Thoracic aorta (tissue), 2 donors: ENCODE data around the gene FRMPD2. TPM values are rescaled to one million over a fixed set of nuclear protein-coding genes. Genes with fewer than 3 reads are reported as not detected.

Source experiments
- ATAC-seq: fragments of 150-250 bp; one replicate; pipeline ENCODE4 v1.8.0; 2017; ENCODE audit warnings: low read depth; ENCODE audit not compliant: insufficient number of reproducible peaks, low FRiP score
- DNase-seq: peaks from one replicate; pipeline ENCODE4 v3.0.0-alpha.2; 2020; ENCODE audit warnings: low spot score
- H3K27ac ChIP-seq, 2 donors: fragments of 200-600 bp; sonication (generic); 1 replicate in 1 of 2; 2 replicates in 1 of 2; pipeline ENCODE4 v1.5.1; 2016; ENCODE audit warnings: mild to moderate bottlenecking in 2 of 2, moderate library complexity in 2 of 2
- H3K27me3 ChIP-seq: fragments of 200-600 bp; sonication (generic); replicated peaks from 2 replicates; pipeline ENCODE4 v1.6.0; 2016; ENCODE audit warnings: mild to moderate bottlenecking; ENCODE audit not compliant: insufficient read depth
- H3K36me3 ChIP-seq: fragments of 200-600 bp; sonication (generic); one replicate; pipeline ENCODE4 v1.5.1; 2016
- H3K4me1 ChIP-seq, 2 donors: fragments of 200-600 bp; sonication (generic); 1 replicate in 1 of 2; 2 replicates in 1 of 2; pipeline versions ENCODE4 v1.5.1 to v1.6.0; 2016; ENCODE audit warnings: low read depth in 2 of 2, mild to moderate bottlenecking in 1 of 2; ENCODE audit not compliant: control insufficient read depth in 1 of 2
- H3K4me3 ChIP-seq: fragments of 200-600 bp; sonication (generic); 2 replicates; pipeline ENCODE4 v1.5.1; 2016; ENCODE audit warnings: mild to moderate bottlenecking
- H3K9me3 ChIP-seq: fragments of 200-600 bp; sonication (generic); 2 replicates; pipeline ENCODE4 v1.5.1; 2016
- total RNA-seq, 2 donors: library from RNA; depleted of rRNA; stranded (reverse); fragments of >200 nt; gene quantifications; one replicate each; pipeline versions ENCODE4 v1.1.0 to v1.2.3, GENCODE V29; 2016
- TF ChIP-seq, protein P1 (sequence below): fragments of 200-600 bp; sonication (generic); IDR thresholded peaks from one replicate; pipeline ENCODE4 v1.5.1; 2019; ENCODE audit warnings: antibody characterized with exemption

Gene FRMPD2
- total RNA-seq, 2 donors from 2014 or later = not detected

DNA sequence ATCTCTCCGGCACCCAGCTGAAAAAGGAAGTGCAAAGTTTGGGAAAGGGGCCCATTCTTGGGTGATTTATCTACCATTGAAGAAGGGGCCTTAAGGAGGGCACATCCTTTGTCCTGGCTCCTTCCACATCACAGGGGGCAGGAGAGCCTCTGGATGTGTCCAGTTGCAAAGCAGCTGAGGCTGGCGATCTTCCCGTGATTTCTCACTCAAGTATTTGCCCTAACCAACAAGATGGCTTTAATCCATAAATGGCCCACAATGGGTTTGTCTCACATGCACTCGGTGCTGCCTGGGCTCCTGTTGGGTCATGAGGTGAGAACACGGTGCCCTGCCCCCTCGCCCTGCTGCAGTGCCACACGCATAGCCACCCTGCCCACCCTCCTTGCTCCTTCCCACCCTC, 14.2 kb upstream of the FRMPD2 start:
- no peak overlapping the region for H3K27ac ChIP-seq
- ATAC-seq = no peak
- H3K4me3 ChIP-seq = no peak overlapping the region
- TF ChIP-seq, protein P1, sequence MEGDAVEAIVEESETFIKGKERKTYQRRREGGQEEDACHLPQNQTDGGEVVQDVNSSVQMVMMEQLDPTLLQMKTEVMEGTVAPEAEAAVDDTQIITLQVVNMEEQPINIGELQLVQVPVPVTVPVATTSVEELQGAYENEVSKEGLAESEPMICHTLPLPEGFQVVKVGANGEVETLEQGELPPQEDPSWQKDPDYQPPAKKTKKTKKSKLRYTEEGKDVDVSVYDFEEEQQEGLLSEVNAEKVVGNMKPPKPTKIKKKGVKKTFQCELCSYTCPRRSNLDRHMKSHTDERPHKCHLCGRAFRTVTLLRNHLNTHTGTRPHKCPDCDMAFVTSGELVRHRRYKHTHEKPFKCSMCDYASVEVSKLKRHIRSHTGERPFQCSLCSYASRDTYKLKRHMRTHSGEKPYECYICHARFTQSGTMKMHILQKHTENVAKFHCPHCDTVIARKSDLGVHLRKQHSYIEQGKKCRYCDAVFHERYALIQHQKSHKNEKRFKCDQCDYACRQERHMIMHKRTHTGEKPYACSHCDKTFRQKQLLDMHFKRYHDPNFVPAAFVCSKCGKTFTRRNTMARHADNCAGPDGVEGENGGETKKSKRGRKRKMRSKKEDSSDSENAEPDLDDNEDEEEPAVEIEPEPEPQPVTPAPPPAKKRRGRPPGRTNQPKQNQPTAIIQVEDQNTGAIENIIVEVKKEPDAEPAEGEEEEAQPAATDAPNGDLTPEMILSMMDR = no peak
- H3K9me3 ChIP-seq = no peaks in the 10 kb centered on the region
- no peaks in the 10 kb centered on the region for H3K36me3 ChIP-seq
- H3K4me1 ChIP-seq = no peaks in the 10 kb centered on the region
- H3K27me3 ChIP-seq = no peaks in the 10 kb centered on the region
- DNase-seq = no peak

DNA sequence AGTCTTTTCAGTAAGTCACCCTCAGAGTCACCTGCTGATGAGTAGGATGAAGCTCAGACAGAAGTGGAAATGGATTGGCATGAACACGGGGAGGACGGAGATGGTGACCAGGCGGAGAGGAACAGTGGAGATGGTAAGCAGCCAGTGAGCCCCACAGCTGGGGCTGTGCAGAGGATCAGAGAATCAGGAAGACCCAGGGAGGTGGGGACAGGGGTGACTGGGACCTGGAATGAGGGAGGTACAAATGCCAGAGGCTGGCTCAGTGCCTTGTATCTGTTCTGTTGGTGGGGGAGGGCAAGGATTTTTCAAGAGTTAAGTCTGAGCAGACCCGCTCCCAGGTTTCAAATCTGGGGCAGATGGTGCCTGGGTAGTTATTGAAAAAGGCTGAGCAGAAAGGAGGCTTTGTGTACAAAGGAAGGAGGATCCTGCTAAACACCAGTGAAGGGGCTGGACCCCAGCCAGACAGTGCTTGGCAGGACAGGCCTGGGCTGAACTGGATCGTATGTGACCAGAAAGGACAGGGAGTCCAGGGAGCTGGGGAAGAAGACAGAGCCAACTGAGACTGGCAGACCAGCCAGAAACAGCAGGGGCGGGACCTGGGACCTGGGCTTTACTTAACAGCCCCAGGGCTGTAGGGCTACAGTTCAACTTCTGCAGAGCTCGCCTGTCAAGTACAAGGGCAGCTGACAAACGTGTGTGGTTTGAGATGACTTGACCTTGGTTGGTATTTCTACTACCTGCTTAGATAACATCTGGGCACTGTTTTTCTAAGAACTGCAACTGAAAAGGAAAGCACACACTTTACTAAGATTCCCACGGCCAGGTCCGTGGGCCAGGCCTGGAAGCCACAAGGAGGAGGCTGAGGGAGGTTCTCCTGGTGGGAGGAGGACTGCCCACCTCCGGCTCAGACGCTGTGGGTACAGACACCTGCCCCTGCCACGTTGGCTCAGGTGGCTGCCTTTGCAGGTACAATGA, 13.2 kb upstream of the FRMPD2 start:
- H3K27ac ChIP-seq = no peak overlapping the region
- no peaks in the 10 kb centered on the region for H3K36me3 ChIP-seq
- H3K4me1 ChIP-seq = no peaks in the 10 kb centered on the region
- H3K4me3 ChIP-seq = no peak overlapping the region
- ATAC-seq (no peak), DNase-seq (no peak)
- TF ChIP-seq, protein P1 = no peak
- no peaks in the 10 kb centered on the region for H3K27me3 ChIP-seq
- no peaks in the 10 kb centered on the region for H3K9me3 ChIP-seq

DNA sequence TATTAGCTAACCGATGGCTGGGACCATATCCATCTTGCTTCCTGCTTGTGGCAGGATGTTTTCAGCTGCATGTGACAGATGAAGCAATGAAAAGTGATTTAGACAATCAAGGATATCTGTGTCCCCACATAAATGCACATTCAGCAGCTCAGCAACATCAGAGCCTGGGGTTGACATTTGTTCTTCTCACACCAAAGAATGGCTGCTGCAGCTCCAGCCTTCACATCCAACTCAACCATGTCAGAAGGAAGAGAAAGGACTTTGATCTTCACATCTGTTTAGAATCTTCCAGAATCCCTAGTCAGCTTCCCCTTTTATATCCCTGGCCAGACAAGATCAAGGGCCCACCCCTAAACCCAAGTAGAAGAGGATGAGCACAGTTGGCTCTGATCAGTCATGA, 11.9 kb upstream of the FRMPD2 start:
- H3K4me3 ChIP-seq = no peak overlapping the region
- H3K27me3 ChIP-seq = no peaks in the 10 kb centered on the region
- H3K9me3 ChIP-seq = no peaks in the 10 kb centered on the region
- no peaks in the 10 kb centered on the region for H3K36me3 ChIP-seq
- no peaks in the 10 kb centered on the region for H3K4me1 ChIP-seq
- ATAC-seq (no peak), DNase-seq (no peak)
- H3K27ac ChIP-seq = no peak overlapping the region
- TF ChIP-seq, protein P1 = no peak

DNA sequence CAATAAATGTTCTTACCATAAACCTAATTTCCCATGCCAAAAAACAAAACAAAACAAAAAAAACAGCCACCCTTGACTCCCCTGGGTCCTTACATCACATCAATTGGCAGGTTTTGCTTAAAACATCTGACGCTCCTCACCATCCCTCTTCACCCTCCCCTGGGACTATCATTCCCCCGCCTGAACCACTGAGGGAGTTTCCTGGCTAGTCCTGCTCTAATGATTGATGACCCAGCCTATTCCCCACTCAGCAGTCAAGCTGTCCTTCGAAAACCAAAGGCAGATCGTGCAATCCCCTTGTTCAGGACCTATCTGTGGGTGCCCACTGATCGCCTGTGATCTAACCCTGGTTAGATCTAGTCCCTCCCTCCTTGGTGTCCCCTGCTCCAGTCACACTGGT, 11.2 kb upstream of the FRMPD2 start:
- H3K27me3 ChIP-seq = no peaks in the 10 kb centered on the region
- H3K4me1 ChIP-seq = no peaks in the 10 kb centered on the region
- no peak overlapping the region for H3K4me3 ChIP-seq
- no peak overlapping the region for H3K27ac ChIP-seq
- H3K36me3 ChIP-seq = no peaks in the 10 kb centered on the region
- H3K9me3 ChIP-seq = no peaks in the 10 kb centered on the region
- ATAC-seq (no peak), DNase-seq (no peak)
- TF ChIP-seq, protein P1 = no peak

DNA sequence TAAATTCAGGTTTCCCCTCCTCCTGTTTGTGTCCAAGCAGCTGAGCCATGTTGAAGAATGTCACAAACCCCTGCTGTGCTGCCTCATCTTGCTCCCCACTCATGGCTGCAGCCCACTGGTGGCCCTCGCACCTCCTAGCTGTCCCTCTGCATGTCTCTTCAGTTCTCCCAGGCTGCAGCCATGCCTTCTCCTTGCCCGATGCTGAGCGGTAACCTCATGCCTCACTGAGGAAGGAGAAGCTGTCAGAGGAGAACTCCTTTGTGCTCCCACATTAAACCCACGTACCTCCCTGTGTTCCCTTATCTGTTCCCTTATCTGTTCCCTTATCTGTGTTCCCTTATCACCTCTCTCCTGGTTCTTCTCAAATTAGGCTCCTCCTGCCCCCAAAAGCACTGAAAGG, 10.3 kb upstream of the FRMPD2 start:
- Histone ChIP-seq H3K36me3 (no peaks in the 10 kb centered on the region), H3K4me1 (no peaks in the 10 kb centered on the region), H3K27me3 (no peaks in the 10 kb centered on the region), H3K9me3 (no peaks in the 10 kb centered on the region), H3K4me3 (no peak overlapping the region), H3K27ac (no peak overlapping the region)
- DNase-seq (no peak), ATAC-seq (no peak)
- TF ChIP-seq, protein P1 = no peak
